Esophagus squamous epithelium (tissue), 5 donors: ENCODE results near the gene PDS5B. TPM values are rescaled to one million over a fixed set of nuclear protein-coding genes. Genes with fewer than 3 reads are reported as not detected.

Source experiments
- DNase-seq: peaks from one replicate; lab custom pipeline; 2025; lab: John Stamatoyannopoulos, UW
- H3K27ac ChIP-seq, 4 donors: fragments of 200-600 bp; sonication (generic); one replicate each; pipeline ENCODE4 v1.5.1; 2016 to 2019; ENCODE audit warnings: mild to moderate bottlenecking in 1 of 4
- H3K27me3 ChIP-seq, 4 donors: fragments of 200-600 bp; sonication (generic); 1 replicate in 3 of 4; 2 replicates in 1 of 4; pipeline versions ENCODE4 v1.5.1 to v1.6.0; 2017 to 2021; ENCODE audit warnings: antibody characterized with exemption in 1 of 4
- H3K36me3 ChIP-seq, 3 donors: fragments of 200-600 bp; sonication (generic); one replicate each; pipeline ENCODE4 v1.5.1; 2016 to 2019
- H3K4me1 ChIP-seq, 3 donors: fragments of 200-600 bp; sonication (generic); one replicate each; pipeline ENCODE4 v1.5.1; 2017 to 2019
- H3K4me3 ChIP-seq, 4 donors: fragments of 200-600 bp; sonication (generic); 1 replicate in 3 of 4; 2 replicates in 1 of 4; pipeline ENCODE4 v1.5.1; 2016 to 2019; ENCODE audit warnings: mild to moderate bottlenecking in 2 of 4, moderate library complexity in 1 of 4
- H3K9me3 ChIP-seq, 3 donors: fragments of 200-600 bp; sonication (generic); one replicate each; pipeline ENCODE4 v1.5.1; 2016 to 2019
- POLR2A ChIP-seq, 4 donors: fragments of 450-650 bp; IDR thresholded peaks; one replicate each; pipeline ENCODE4 v1.6.1; 2017; ENCODE audit warnings: antibody characterized with exemption in 4 of 4, mild to moderate bottlenecking in 4 of 4, moderate library complexity in 3 of 4
- WGBS, 2 donors: methylation state at CpG; one replicate each; pipeline ENCODE4 v1.1.5; 2018; 5-methylcytosine and 5-hydroxymethylcytosine counted together
- intact Hi-C: fragments of 100-400 bp; cut with DNase I; formaldehyde crosslinking; loops from one replicate; pipeline ENCODE4 v1.15.0; 2022
- total RNA-seq, 4 donors: library from RNA; depleted of rRNA; stranded (reverse); fragments of >200 nt; gene quantifications; one replicate each; pipeline ENCODE4 v1.1.0, GENCODE V29; 2016
- TF ChIP-seq, protein P1 (sequence below), 6 experiments: fragments of 450-650 bp in 4 of 6; fragments of 200-600 bp in 2 of 6; sonication (generic) in 2 of 6; IDR thresholded peaks; one replicate each; pipeline ENCODE4 v1.5.1; 2016 to 2019; ENCODE audit warnings: antibody characterized with exemption in 6 of 6, mild to moderate bottlenecking in 4 of 6, moderate library complexity in 4 of 6
- donor health status: DM: yes; HTN: yes; CAD: no.

Gene PDS5B
- total RNA-seq, 4 donors from 2014 or later, result 8.9 to 23.5 (median 15.1) TPM

DNA sequence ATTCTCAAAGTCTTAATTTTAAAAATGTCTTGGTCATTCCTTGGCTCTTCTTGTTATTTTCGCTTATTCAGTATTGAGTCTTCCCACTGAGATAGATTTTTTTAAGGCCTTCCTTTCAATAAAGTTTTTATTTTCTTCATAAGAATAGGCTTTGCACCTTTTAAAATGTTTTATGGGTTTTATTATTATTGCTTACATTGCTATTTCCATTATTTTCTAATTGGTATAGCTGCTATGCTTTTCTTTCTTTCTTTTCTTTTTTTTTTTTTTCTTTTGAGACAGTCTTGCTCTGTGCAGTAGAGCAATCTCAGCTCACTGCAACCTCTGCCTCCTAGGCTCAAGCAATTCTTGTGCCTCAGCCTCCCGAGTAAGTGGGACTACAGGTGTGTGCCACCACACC is 195.7 kb downstream of the PDS5B start:
- 96 to 98% methylated on average over 2 of the region's 2 CpGs for WGBS, 2 donors
- Histone ChIP-seq H3K9me3 (no peaks in the 10 kb centered on the region), H3K4me1 (no peaks in the 10 kb centered on the region), H3K36me3 (peaks cover 0 to 22% (median 4%) of the 10 kb centered on the region in 3 donors), H3K27me3 (no peaks in the 10 kb centered on the region), H3K27ac (no peak overlapping the region), H3K4me3 (no peak overlapping the region)
- no peak for DNase-seq
- no peak for TF ChIP-seq POLR2A (IDR thresholded peaks at IDR 0.05)
- TF ChIP-seq, protein P1, sequence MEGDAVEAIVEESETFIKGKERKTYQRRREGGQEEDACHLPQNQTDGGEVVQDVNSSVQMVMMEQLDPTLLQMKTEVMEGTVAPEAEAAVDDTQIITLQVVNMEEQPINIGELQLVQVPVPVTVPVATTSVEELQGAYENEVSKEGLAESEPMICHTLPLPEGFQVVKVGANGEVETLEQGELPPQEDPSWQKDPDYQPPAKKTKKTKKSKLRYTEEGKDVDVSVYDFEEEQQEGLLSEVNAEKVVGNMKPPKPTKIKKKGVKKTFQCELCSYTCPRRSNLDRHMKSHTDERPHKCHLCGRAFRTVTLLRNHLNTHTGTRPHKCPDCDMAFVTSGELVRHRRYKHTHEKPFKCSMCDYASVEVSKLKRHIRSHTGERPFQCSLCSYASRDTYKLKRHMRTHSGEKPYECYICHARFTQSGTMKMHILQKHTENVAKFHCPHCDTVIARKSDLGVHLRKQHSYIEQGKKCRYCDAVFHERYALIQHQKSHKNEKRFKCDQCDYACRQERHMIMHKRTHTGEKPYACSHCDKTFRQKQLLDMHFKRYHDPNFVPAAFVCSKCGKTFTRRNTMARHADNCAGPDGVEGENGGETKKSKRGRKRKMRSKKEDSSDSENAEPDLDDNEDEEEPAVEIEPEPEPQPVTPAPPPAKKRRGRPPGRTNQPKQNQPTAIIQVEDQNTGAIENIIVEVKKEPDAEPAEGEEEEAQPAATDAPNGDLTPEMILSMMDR (IDR thresholded peaks at IDR 0.05), result no peak
- intact Hi-C loops, result no loop called here

DNA sequence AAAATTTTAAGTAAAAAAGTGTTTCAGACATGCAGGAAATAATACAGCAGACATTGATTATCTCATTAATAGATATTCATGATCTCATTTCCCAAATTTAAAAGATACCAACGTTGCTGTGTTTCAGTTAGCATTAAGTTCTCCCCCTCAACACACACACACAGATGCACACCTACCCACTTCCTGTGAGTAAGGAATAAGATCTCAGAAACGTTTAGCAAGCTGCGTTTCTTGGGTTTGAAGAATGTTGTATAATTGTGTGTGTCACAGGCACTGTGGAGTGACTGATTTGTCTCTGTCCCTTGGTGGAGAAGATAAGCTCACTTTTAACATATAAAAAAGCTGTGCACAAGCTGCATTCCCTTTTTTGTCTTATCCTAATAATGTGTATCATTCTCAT is 196.8 kb downstream of the PDS5B start:
- Histone ChIP-seq H3K4me1 (no peaks in the 10 kb centered on the region), H3K9me3 (no peaks in the 10 kb centered on the region), H3K27me3 (no peaks in the 10 kb centered on the region), H3K36me3 (peaks cover 0 to 22% (median 4%) of the 10 kb centered on the region in 3 donors), H3K27ac (no peak overlapping the region), H3K4me3 (no peak overlapping the region)
- TF ChIP-seq POLR2A (IDR thresholded peaks at IDR 0.05), result no peak
- TF ChIP-seq, protein P1 (IDR thresholded peaks at IDR 0.05), result no peak
- DNase-seq, result no peak
- intact Hi-C loops, result no loop called here
- WGBS, 2 donors, result 42 to 53% methylated on average over 3 of the region's 3 CpGs

DNA sequence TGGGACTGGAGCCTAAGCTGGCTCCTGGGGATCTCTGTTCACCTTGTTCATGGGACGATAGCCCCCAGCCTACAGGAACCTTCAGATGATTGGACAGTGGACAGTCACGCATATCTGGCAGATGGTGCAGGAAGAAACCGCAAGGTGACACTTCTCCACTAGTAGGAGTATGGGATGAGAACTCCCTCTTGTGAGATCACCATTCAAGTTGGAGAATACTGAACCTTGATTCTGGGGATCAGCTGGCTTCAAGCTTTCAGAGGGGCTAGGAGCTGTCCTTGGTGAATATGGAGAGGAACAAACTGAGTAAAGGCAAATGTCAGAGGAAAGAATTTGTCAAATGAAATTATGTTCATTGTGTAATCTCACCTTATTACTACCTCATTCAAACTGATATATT is 204.5 kb downstream of the PDS5B start:
- H3K36me3 ChIP-seq, result peaks cover 0 to 3% (median 0%) of the 10 kb centered on the region in 3 donors
- H3K4me3 ChIP-seq, result no peak overlapping the region
- H3K27ac ChIP-seq, result no peak overlapping the region
- no peaks in the 10 kb centered on the region for H3K4me1 ChIP-seq
- TF ChIP-seq, protein P1 (IDR thresholded peaks at IDR 0.05), result no peak
- TF ChIP-seq POLR2A (IDR thresholded peaks at IDR 0.05), result no peak
- H3K9me3 ChIP-seq, result no peaks in the 10 kb centered on the region
- 100% methylated on average over 1 of the region's 3 CpGs; no CpG with 5 or more reads in 1 of the 2 donors for WGBS, 2 donors
- DNase-seq, result no peak
- intact Hi-C loops, result no loop called here
- H3K27me3 ChIP-seq, result no peaks in the 10 kb centered on the region

DNA sequence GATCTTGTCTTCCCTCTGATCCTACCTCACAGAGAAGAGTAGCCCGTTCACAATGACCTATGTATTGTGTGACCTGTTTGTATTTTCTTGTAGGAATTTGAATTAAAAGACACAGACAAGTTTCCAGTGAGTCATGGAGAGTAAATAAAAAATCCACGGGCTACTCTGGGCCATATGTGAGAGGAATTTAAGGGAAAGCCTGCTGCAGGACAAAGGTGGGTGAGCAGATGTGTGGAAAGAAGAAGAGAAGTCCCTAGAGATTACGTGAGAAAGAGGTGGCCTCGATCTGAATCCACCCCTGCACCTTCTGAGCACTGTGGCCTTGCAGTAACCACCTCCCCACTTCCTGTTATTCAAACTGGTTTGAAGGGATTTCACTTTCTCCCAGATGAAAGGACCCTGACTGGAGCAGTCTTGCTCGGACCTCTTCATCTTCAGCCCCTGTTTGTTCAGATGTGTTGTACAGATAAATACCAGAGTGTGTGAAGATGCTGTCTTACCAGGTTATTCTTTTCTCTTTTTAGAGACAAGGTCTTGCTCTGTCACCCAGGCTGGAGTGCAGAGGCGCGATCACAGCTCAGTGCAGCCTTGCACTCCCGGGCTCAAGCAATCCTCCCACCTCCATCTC is 205.4 kb downstream of the PDS5B start:
- H3K27ac ChIP-seq, result no peak overlapping the region
- WGBS, 2 donors, result 56 to 59% methylated on average over 8 of the region's 8 CpGs
- TF ChIP-seq, protein P1 (IDR thresholded peaks at IDR 0.05), result no peak
- TF ChIP-seq POLR2A (IDR thresholded peaks at IDR 0.05), result no peak
- no peak for DNase-seq
- peaks cover 0 to 3% (median 0%) of the 10 kb centered on the region in 3 donors for H3K36me3 ChIP-seq
- no peaks in the 10 kb centered on the region for H3K27me3 ChIP-seq
- intact Hi-C loops, result no loop called here
- no peaks in the 10 kb centered on the region for H3K4me1 ChIP-seq
- H3K9me3 ChIP-seq, result no peaks in the 10 kb centered on the region
- no peak overlapping the region for H3K4me3 ChIP-seq

DNA sequence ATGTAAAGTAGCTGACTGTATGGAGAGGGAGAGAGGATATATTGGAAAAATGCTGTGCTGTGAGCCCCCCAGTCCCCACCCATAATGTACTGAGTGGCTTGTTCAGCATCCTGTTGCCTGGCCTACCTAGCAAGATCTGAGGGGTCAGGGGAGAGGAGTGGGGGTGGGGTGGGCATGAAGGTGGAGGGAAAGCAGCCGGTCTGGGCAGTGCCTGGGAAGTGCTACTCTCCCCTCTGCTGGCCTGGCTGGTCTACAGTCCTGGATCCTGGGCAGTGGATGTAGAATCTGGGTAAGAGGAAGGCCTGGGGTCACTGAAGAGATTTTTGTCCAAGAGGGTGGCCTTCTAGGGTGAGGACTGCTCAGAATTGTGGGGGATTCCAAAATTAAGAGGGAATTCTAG is 210.5 kb downstream of the PDS5B start:
- no peaks in the 10 kb centered on the region for H3K9me3 ChIP-seq
- no peak for DNase-seq
- WGBS, 2 donors, result 63 to 90% methylated on average over 1 of the region's 1 CpG
- H3K4me1 ChIP-seq, result no peaks in the 10 kb centered on the region
- H3K27me3 ChIP-seq, result no peaks in the 10 kb centered on the region
- TF ChIP-seq, protein P1 (IDR thresholded peaks at IDR 0.05), result no peak
- no peak for TF ChIP-seq POLR2A (IDR thresholded peaks at IDR 0.05)
- intact Hi-C loops, result no loop called here
- H3K27ac ChIP-seq, result no peak overlapping the region
- no peaks in the 10 kb centered on the region for H3K36me3 ChIP-seq
- no peak overlapping the region for H3K4me3 ChIP-seq
